H9 (cell line): ENCODE data around the gene PLSCR5. TPM values are rescaled to one million over a fixed set of nuclear protein-coding genes. Genes with fewer than 3 reads are reported as not detected.
A peak's percentile ranks its signal among the peaks of the same experiment; 100 is the strongest.

Experiments
- DNase-seq: peaks from one replicate; pipeline ENCODE4 v3.0.0-alpha.2; 2017
- H2AFZ ChIP-seq: one replicate; pipeline ENCODE4 v1.6.1; 2013; ENCODE audit warnings: mild to moderate bottlenecking, low read length, control low read depth, moderate library complexity
- H2AK5ac ChIP-seq: 2 replicates; pipeline ENCODE4 v1.6.1; 2013; ENCODE audit warnings: low read length, control low read depth, mixed read lengths; ENCODE audit not compliant: insufficient read length
- H2BK120ac ChIP-seq: one replicate; pipeline ENCODE4 v1.6.1; 2013; ENCODE audit warnings: low read depth, mild to moderate bottlenecking, low read length, control low read depth, inconsistent platforms; ENCODE audit not compliant: poor library complexity, severe bottlenecking
- H2BK12ac ChIP-seq: 2 replicates; pipeline ENCODE4 v1.6.1; 2013; ENCODE audit warnings: low read length, control low read depth, mixed read lengths, low read depth; ENCODE audit not compliant: insufficient read length
- H2BK15ac ChIP-seq: 2 replicates; pipeline ENCODE4 v1.6.1; 2013; ENCODE audit warnings: low read depth, low read length, control low read depth
- H2BK20ac ChIP-seq: one replicate; pipeline ENCODE4 v1.6.1; 2013; ENCODE audit warnings: low read depth, mild to moderate bottlenecking, low read length, control low read depth, inconsistent platforms; ENCODE audit not compliant: poor library complexity, severe bottlenecking
- H2BK5ac ChIP-seq: 2 replicates; pipeline ENCODE4 v1.6.1; 2013; ENCODE audit warnings: low read length, control low read depth, mixed read lengths; ENCODE audit not compliant: insufficient read length
- H3K14ac ChIP-seq: 2 replicates; pipeline ENCODE4 v1.6.1; 2013; ENCODE audit warnings: low read length, control low read depth; ENCODE audit not compliant: insufficient read depth
- H3K18ac ChIP-seq: 2 replicates; pipeline ENCODE4 v1.6.1; 2013; ENCODE audit warnings: low read depth, mild to moderate bottlenecking, mixed read lengths, low read length, control low read depth; ENCODE audit not compliant: insufficient read length
- H3K23ac ChIP-seq: 2 replicates; pipeline ENCODE4 v1.6.1; 2013; ENCODE audit warnings: low read length, control low read depth, mixed read lengths, low read depth; ENCODE audit not compliant: insufficient read length
- H3K23me2 ChIP-seq: 2 replicates; pipeline ENCODE4 v1.6.1; 2013; ENCODE audit warnings: low read depth, mild to moderate bottlenecking, mixed read lengths, low read length, control low read depth; ENCODE audit not compliant: insufficient read length, poor library complexity, severe bottlenecking
- H3K27ac ChIP-seq: 2 replicates; pipeline ENCODE4 v1.5.1; 2013; ENCODE audit warnings: low read length, control low read depth, mixed read lengths, low read depth; ENCODE audit not compliant: insufficient read length
- H3K27me3 ChIP-seq: 2 replicates; pipeline ENCODE4 v1.6.1; 2013; ENCODE audit warnings: low read length, control low read depth, inconsistent platforms; ENCODE audit not compliant: insufficient read depth
- H3K4ac ChIP-seq: 2 replicates; pipeline ENCODE4 v1.6.1; 2013; ENCODE audit warnings: low read depth, mild to moderate bottlenecking, control low read depth, inconsistent platforms, low read length, moderate library complexity
- H3K4me1 ChIP-seq: 2 replicates; pipeline ENCODE4 v1.6.1; 2013; ENCODE audit warnings: low read length, control low read depth, inconsistent platforms; ENCODE audit not compliant: insufficient read depth
- H3K4me2 ChIP-seq: 2 replicates; pipeline ENCODE4 v1.6.1; 2013; ENCODE audit warnings: low read length, control low read depth, mixed read lengths; ENCODE audit not compliant: insufficient read length, insufficient read depth
- H3K56ac ChIP-seq: 2 replicates; pipeline ENCODE4 v1.6.1; 2013; ENCODE audit warnings: low read depth, mild to moderate bottlenecking, mixed read lengths, low read length, control low read depth; ENCODE audit not compliant: insufficient read length
- H3K79me1 ChIP-seq: 2 replicates; pipeline ENCODE4 v1.6.1; 2013; ENCODE audit warnings: low read depth, mild to moderate bottlenecking, moderate library complexity, low read length, control low read depth, inconsistent platforms; ENCODE audit not compliant: insufficient read depth, poor library complexity, severe bottlenecking
- H3K79me2 ChIP-seq: 2 replicates; pipeline ENCODE4 v1.6.1; 2013; ENCODE audit warnings: low read length, control low read depth, inconsistent platforms; ENCODE audit not compliant: insufficient read depth
- H3K9ac ChIP-seq: 2 replicates; pipeline ENCODE4 v1.6.1; 2013; ENCODE audit warnings: low read length, control low read depth, mixed read lengths; ENCODE audit not compliant: insufficient read length; ENCODE audit errors: extremely low read depth
- H3K9me3 ChIP-seq: one replicate; pipeline ENCODE4 v1.6.1; 2013; ENCODE audit warnings: low read depth, low read length, inconsistent platforms; ENCODE audit not compliant: control insufficient read depth
- H3T11ph ChIP-seq: one replicate; pipeline ENCODE4 v1.6.1; 2013; ENCODE audit warnings: mild to moderate bottlenecking, low read length, control low read depth, inconsistent platforms
- H4K20me1 ChIP-seq: one replicate; pipeline ENCODE4 v1.6.1; 2013; ENCODE audit not compliant: control insufficient read depth, insufficient read length, insufficient read depth
- H4K5ac ChIP-seq: 2 replicates; pipeline ENCODE4 v1.6.1; 2013; ENCODE audit warnings: low read depth, mild to moderate bottlenecking, mixed read lengths, low read length, control low read depth; ENCODE audit not compliant: insufficient read length
- H4K8ac ChIP-seq: replicated peaks from 2 replicates; pipeline ENCODE4 v1.6.1; 2013; ENCODE audit warnings: low read length, control low read depth, mixed read lengths, low read depth; ENCODE audit not compliant: insufficient read length
- H4K91ac ChIP-seq: 2 replicates; pipeline ENCODE4 v1.6.1; 2013; ENCODE audit warnings: low read depth, mild to moderate bottlenecking, moderate library complexity, mixed read lengths, low read length, control low read depth; ENCODE audit not compliant: insufficient read length
- H3K27ac Mint-ChIP-seq, 3 experiments: 2 replicates in 2 of 3; 3 replicates in 1 of 3; pipeline ENCODE4 v1.8.0; 2020 to 2021; ENCODE audit warnings: mixed read lengths in 3 of 3, mild to moderate bottlenecking in 1 of 3, moderate library complexity in 1 of 3
- H3K27me3 Mint-ChIP-seq: 2 replicates; pipeline ENCODE4 v1.8.0; 2021; ENCODE audit warnings: low read depth, mild to moderate bottlenecking, moderate library complexity, mixed read lengths
- H3K36me3 Mint-ChIP-seq, 3 experiments: 2 replicates in 2 of 3; 3 replicates in 1 of 3; pipeline ENCODE4 v1.8.0; 2020 to 2021; ENCODE audit warnings: low read depth in 3 of 3, mixed read lengths in 3 of 3; ENCODE audit not compliant: insufficient read depth in 1 of 3
- H3K4me1 Mint-ChIP-seq, 2 experiments: 2 replicates each; pipeline ENCODE4 v1.8.0; 2020; ENCODE audit warnings: mixed read lengths in 2 of 2
- H3K4me3 Mint-ChIP-seq, 2 experiments: 2 replicates in 1 of 2; 3 replicates in 1 of 2; pipeline ENCODE4 v1.8.0; 2020 to 2021; ENCODE audit warnings: mild to moderate bottlenecking in 2 of 2, mixed read lengths in 2 of 2, moderate library complexity in 1 of 2
- H3K9me3 Mint-ChIP-seq, 2 experiments: 2 replicates in 1 of 2; 3 replicates in 1 of 2; pipeline ENCODE4 v1.8.0; 2020; ENCODE audit warnings: mild to moderate bottlenecking in 2 of 2, mixed read lengths in 2 of 2, moderate library complexity in 1 of 2
- CTCF ChIP-seq: fragments of 200-600 bp; sonication (generic); conservative IDR thresholded peaks from 3 replicates; pipeline ENCODE4 v1.8.0; 2021; ENCODE audit warnings: antibody characterized with exemption, mild to moderate bottlenecking
- WGBS: extraction: QIAGEN DNeasy Blood & Tissue Kit; methylation state at CpG from one replicate; pipeline ENCODE4 v1.1.7; 2013; ENCODE audit warnings: missing lambda C conversion rate, low lambda C conversion rate, mixed read lengths; ENCODE audit not compliant: insufficient read length; ENCODE audit errors: extremely low coverage; 5-methylcytosine and 5-hydroxymethylcytosine counted together
- total RNA-seq: library from RNA; stranded (reverse); gene quantifications from 2 replicates; pipeline ENCODE4 v1.2.1, GENCODE V29; 2021

The PLSCR5 gene
- total RNA-seq, 1 experiment from 2014 or later, result not detected

GRCh38 chr3:146544002-146544928, 60.9 kb downstream of the PLSCR5 start, which contains the start of gene PLSCR1:
PLSCR1 (minus strand) TSS chr3:146544607; CDS start chr3:146536552, 8,055 bp downstream.
- Mint-ChIP-seq H3K4me3 (peak within 1 kb of the TSS; percentile 87 to 90), H3K27ac (peak within 1 kb of the TSS; percentile 47 to 95 (median 86); a peak in 6 of 7 replicates), H3K4me1 (peaks cover 28 to 35% of the 10 kb centered on the region in 2 experiments), H3K36me3 (peaks cover 16 to 26% (median 25%) of the 10 kb centered on the region in 3 experiments), H3K27me3 (no peaks in the 10 kb centered on the region; the same call in 1 of the 2 replicates), H3K9me3 (peaks cover 5 to 15% of the 10 kb centered on the region in 2 experiments)
- no peak within 1 kb of the TSS for H3K56ac ChIP-seq
- H2BK5ac ChIP-seq, result no peak within 1 kb of the TSS
- no peak within 1 kb of the TSS for H4K8ac ChIP-seq
- H3K9ac ChIP-seq, result peak within 1 kb of the TSS; percentile 83
- H3K4me1 ChIP-seq, result 0 out of 2 replicates have a peak, but pooled peaks cover 3% of the 10 kb centered on the region
- H2AFZ ChIP-seq, result peak within 1 kb of the TSS; percentile 98
- H2BK12ac ChIP-seq, result no peak within 1 kb of the TSS
- H2AK5ac ChIP-seq, result no peak within 1 kb of the TSS
- DNase-seq, result peak; percentile 94
- no peaks in the 10 kb centered on the region for H4K20me1 ChIP-seq
- H3K23me2 ChIP-seq, result peaks cover 13% of the 10 kb centered on the region
- H3K4me2 ChIP-seq, result peak within 1 kb of the TSS; percentile 58
- H3K79me1 ChIP-seq, result no peaks in the 10 kb centered on the region
- no CpG with 5 or more reads among the region's 51 CpGs for WGBS
- no peak within 1 kb of the TSS for H2BK20ac ChIP-seq
- H3K18ac ChIP-seq, result peak within 1 kb of the TSS; percentile 78
- no peak within 1 kb of the TSS for H4K5ac ChIP-seq
- H4K91ac ChIP-seq, result no peak within 1 kb of the TSS
- H3K79me2 ChIP-seq, result peaks cover 5% of the 10 kb centered on the region; the same call in 1 of the 2 replicates
- TF ChIP-seq CTCF, result no peak
- H3T11ph ChIP-seq, result no peak within 1 kb of the TSS
- H2BK15ac ChIP-seq, result peak within 1 kb of the TSS; percentile 42; the same call in 1 of the 2 replicates
- H3K9me3 ChIP-seq, result no peaks in the 10 kb centered on the region
- H3K27me3 ChIP-seq, result no peaks in the 10 kb centered on the region
- H2BK120ac ChIP-seq, result no peak within 1 kb of the TSS
- peak within 1 kb of the TSS; percentile 93 for H3K14ac ChIP-seq
- H3K23ac ChIP-seq, result no peak within 1 kb of the TSS
- H3K27ac ChIP-seq, result no peak within 1 kb of the TSS
- no peak within 1 kb of the TSS for H3K4ac ChIP-seq
